GM13977 (cell line): ENCODE measurements around the gene TENT4A.

Source experiments
- DNase-seq: peaks from one replicate; pipeline ENCODE4 v3.0.0; 2012; ENCODE audit warnings: low spot score
- in situ Hi-C: fragments of 300-500 bp; cut with MboI; formaldehyde crosslinking; loops from one replicate; pipeline ENCODE4 v1.12.0; 2022; ENCODE audit warnings: low sequenced_read_pairs, low pct_unique_long_range_greater_than_20kb, mixed read lengths, inconsistent platforms; ENCODE audit not compliant: unreplicated experiment
- TF ChIP-seq, protein P1 (sequence below): IDR thresholded peaks from 2 replicates; pipeline ENCODE4 v1.5.1; 2012; ENCODE audit warnings: mild to moderate bottlenecking, control low read depth; ENCODE audit not compliant: insufficient read depth; ENCODE audit errors: extremely low read depth, missing control alignments

The TENT4A gene

DNA sequence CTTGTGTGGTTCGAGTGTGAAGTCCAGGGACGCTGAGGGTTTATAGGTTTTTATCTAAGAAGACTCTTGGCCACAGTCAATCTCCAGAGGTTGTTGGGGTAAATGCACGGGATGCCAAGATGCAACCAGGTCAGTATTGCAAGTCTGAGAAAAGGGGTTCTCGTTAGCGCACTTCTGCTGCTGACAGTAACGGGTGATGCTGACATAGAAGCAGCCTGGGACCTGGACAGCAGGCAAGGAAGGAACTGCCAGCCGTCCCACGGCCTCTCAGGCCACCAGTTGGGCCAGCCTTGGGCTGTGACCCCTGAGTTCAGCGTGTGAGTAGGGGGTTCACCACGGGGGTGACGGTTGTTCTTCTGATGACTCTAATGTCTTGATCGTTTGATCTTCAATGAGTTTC lies 39.0 kb downstream of the TENT4A start:
- in situ Hi-C loops: no loop called here

DNA sequence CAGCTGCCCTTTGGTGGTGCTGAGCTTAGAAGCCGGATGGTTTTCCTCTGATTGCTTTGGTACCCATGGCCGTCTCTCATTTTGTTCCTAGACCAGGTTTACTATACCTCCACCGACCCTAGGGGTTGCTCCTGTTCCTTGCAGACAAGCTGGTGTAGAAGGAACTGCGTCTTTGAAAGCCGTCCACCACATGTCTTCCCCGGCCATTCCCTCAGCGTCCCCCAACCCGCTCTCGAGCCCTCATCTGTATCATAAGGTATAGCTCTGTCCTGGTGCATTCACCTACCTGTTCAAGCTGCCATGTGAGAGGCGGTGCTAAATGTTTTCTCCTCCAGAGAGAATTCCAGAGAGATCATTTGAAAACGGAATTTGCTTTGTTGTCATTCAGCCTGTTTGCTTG lies 39.5 kb downstream of the TENT4A start:
- in situ Hi-C loops: no loop called here
- no peak for DNase-seq
- TF ChIP-seq, protein P1, sequence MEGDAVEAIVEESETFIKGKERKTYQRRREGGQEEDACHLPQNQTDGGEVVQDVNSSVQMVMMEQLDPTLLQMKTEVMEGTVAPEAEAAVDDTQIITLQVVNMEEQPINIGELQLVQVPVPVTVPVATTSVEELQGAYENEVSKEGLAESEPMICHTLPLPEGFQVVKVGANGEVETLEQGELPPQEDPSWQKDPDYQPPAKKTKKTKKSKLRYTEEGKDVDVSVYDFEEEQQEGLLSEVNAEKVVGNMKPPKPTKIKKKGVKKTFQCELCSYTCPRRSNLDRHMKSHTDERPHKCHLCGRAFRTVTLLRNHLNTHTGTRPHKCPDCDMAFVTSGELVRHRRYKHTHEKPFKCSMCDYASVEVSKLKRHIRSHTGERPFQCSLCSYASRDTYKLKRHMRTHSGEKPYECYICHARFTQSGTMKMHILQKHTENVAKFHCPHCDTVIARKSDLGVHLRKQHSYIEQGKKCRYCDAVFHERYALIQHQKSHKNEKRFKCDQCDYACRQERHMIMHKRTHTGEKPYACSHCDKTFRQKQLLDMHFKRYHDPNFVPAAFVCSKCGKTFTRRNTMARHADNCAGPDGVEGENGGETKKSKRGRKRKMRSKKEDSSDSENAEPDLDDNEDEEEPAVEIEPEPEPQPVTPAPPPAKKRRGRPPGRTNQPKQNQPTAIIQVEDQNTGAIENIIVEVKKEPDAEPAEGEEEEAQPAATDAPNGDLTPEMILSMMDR: no peak

More for the DNA sequence above, 39.0 kb downstream of the TENT4A start:
- no peak for DNase-seq
- TF ChIP-seq, protein P1: no peak

DNA sequence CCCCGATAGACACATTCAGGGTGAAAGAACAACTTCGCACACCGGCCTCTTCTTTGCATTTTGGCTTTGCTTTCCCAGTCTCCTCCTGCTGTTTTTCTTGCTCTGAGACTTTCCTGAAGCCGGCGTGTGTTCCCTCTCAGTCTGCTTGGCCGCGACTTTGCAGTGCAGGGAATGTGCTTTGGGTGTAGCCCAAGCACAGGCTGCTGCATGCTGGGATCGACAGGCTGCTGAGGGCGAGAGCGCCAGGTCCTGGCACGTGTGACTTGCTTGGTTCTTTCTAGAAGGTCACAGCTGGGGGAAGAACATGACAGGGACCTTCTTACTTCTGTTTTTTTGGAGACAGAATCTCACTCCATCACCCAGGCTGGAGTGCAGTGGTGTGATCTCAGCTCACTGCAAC lies 40.6 kb downstream of the TENT4A start:
- no peak for DNase-seq
- in situ Hi-C loops: no loop called here
- TF ChIP-seq, protein P1: no peak

DNA sequence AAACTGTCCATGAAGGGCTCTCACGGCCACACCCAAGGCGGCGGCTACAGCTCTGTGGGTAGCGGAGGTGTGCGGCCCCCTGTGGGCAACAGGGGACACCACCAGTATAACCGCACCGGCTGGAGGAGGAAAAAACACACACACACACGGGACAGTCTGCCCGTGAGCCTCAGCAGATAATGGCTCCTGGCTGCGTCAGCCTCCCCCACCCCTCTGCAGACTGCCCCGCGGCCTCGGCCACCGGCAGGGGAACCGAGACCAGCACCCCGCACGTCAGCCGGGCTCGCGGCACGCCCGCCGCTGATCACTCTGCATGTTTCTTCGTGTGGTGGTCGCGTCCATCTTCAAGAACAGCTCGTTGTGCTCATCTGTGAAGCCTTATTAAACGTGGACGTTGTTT lies 41.5 kb downstream of the TENT4A start:
- in situ Hi-C loops: no loop called here
- TF ChIP-seq, protein P1: no peak

DNA sequence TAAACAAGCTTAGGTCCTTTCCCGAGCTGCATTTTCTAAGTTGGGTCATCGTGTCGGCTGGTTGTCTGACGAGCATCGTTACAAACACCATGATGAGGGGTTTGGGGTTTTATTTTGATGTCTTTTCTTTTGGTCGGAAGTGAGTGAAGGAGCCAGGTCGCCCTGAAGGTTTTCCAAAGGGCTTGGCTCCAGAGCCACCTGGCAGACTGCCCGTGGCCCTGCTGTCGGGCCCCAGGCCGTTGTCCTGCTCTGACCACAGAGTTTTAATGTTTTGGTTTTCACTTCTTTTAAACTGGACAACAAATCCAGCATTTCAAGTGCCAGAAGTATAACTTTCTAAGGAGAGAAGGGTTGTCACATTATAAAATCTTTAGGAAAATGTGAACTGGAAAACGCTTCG lies 42.3 kb downstream of the TENT4A start:
- TF ChIP-seq, protein P1: no peak
- in situ Hi-C loops: no loop called here
- DNase-seq: no peak

More for the DNA sequence above, 41.5 kb downstream of the TENT4A start:
- no peak for DNase-seq

DNA sequence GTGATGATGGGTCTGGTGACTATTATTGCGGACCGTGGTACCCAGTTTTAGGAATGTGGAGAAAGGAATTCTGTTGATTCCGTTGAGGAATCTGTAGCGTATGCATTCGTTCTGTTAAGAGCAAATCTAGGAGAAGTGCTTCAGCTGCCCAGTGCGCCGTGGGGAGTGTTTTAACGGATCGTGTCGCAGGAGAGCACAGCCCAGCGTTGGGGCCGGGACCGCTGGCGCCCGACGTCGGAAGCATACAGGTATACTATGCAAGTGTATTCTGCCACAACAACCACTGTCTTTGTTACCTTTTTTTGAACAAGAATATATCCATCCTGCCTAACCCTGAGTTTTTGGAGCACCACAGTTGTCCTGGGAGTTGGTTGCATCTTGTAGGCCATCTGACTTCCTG lies 42.7 kb downstream of the TENT4A start:
- no peak for DNase-seq
- TF ChIP-seq, protein P1: no peak
- in situ Hi-C loops: no loop called here
